ENCODE measurements around the gene CAMTA1.

DNA sequence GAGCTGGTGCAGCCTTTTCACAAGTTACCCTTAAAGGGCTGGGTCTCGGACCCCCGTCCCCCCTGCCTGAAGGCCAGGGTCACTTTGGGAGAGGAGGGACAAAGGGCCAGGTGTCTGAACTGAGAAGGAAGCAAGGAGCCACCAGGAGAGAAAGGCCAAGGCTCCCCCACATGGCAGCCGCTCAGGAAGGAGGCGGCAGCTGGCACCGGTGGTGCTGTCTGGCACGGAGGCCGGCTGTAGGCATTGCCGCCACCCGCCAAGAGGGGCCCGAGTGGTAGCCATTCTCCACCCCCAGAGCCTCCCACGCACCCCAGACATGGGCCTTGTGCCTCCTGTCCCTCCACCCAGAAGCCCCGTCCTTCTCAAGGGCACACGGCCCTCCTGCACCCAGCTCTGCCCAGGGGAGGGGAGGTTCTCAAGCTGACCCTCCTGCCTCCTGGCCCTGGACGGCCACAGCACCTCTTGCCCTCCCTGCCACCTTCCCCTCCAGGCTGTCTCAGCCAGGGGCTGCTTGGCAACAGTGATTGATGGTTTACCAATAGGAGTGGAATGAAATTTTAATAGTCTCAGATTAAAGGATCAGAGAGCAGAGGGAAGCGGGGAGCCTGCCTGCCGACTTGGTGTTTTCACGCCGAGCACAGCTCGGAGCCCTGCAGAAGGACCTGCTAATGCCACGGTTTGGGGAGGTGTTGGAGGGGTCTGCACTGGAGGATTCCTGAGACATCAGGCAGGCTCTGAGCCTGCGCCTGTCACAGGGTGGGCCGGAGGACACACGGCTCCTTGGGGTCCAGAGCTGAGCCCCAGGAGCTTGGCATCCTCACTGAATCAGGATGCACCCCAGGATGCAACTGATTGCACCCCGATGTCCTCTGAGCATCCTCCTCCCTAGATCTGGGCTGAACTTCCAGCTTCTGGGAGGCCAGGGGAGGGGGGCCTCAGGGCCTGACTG, 773.9 kb downstream of the CAMTA1 start:
- TF ChIP-seq CTCF (IDR thresholded peaks at IDR 0.05) (no peak), POLR2A (IDR thresholded peaks at IDR 0.05) (no peak)

All from prostate gland (tissue), 2 donors.